ENCODE results near the gene HOXC13. TPM values are rescaled to one million over a fixed set of nuclear protein-coding genes. Genes with fewer than 3 reads are reported as not detected.

Gene HOXC13
- total RNA-seq, 3 donors from 2014 or later: not detected

GRCh38 chr12:53947743-53948142 lies 9.1 kb downstream of the HOXC13 start:
- DNase-seq (no peak), ATAC-seq (no peak)
- no peaks in the 10 kb centered on the region for H3K9me3 Mint-ChIP-seq
- H3K27me3 Mint-ChIP-seq (ENCODE audit: low read depth): peaks cover 94% of the 10 kb centered on the region
- H3K36me3 Mint-ChIP-seq (ENCODE audit: insufficient read depth): no peaks in the 10 kb centered on the region
- no peak overlapping the region for H3K4me3 Mint-ChIP-seq
- peaks cover 6% of the 10 kb centered on the region for H3K4me1 Mint-ChIP-seq (ENCODE audit: low read depth)

DNA sequence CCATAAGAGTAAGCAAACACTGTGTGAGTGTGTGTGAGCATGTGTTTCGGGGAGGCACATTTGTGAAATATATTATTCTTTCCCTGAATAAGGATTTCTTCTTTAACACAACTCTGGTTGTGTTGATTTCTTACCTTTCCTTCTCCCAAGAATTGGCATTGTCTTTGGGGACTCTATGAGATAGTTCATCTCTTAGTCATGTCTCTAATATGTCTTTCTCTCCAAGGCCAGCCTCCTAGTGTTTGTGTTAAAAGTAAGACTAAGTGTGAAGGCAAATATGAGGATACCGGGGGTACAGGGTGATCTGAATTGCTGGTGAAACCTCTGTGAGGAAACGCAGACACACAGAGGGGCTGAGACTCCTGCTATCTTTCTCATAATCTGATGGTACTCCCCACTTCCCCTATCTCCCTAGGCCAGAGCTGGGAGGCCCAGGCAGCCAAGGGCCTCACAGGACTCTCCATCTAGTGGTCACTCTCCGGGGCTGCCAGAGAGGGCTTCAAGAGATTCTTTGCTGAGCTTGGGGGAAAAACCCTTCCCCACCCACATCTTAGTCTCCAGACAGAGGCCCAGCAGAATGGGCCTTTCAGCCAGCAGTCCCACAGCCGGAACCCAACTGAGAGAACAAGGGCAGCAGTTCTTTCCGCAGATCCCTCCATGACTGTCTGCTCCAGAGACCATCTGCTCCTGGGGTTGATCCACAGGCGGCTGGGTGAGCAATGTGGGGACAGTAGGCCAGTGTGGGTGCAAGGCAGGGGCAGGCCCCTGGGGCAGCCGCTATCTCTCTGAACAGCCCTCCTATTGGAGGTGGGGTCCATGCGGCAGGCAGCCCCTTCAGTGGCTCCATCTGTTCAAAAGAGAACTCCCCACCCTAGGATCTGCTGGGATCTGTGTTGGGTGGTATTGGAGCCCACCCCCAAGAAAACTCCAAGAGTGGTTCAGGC lies 10.3 kb downstream of the HOXC13 start:
- ATAC-seq (no peak), DNase-seq (no peak)
- H3K4me3 Mint-ChIP-seq: no peak overlapping the region
- peaks cover 94% of the 10 kb centered on the region for H3K27me3 Mint-ChIP-seq (ENCODE audit: low read depth)
- H3K4me1 Mint-ChIP-seq (ENCODE audit: low read depth): peaks cover 11% of the 10 kb centered on the region
- no peaks in the 10 kb centered on the region for H3K9me3 Mint-ChIP-seq
- H3K36me3 Mint-ChIP-seq (ENCODE audit: insufficient read depth): no peaks in the 10 kb centered on the region

DNA sequence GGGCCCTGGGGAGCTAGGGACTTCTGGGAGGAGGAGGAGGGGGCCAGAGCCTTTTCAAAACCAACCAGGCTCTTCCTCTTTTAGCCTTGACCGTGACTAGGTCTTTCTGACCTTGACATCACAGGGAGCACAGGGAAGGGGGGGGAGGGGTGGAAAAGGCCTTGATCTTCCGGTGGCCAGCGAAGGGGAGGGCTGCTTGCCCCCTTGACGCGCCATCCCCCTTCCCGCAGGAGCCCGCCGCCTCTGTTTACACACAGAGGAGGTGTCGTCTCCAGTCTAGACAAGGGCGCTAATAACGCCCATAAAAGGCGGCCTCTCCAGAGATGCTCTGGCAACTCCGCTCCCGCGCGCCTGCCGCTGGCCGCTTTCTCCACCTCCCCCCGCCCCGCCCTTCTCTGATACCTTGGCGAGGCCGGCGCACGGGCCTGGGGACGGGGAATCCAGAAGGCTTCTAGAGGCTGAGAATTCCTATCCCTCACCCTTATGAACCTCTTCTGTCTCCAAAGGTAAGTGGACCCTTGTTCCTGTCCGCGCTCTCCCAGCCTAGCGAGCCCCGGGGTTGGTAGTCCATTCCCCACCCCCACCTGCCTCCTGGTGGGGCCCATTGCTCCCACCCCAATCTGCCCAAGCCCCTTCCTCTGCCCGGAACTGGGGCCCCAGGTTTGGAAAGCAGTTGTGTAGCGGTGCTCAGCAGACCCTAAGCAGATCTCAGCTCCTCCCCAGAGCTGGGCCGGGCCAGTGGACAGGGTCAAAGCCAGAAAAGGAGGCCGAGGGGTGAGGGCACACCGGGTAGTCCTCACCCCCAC lies 11.2 kb downstream of the HOXC13 start:
- Mint-ChIP-seq H3K4me3 (no peak overlapping the region), H3K27me3 (ENCODE audit: low read depth) (peaks cover 94% of the 10 kb centered on the region), H3K36me3 (ENCODE audit: insufficient read depth) (no peaks in the 10 kb centered on the region), H3K4me1 (ENCODE audit: low read depth) (peaks cover 11% of the 10 kb centered on the region), H3K9me3 (no peaks in the 10 kb centered on the region)
- ATAC-seq (no peak), DNase-seq (no peak)

DNA sequence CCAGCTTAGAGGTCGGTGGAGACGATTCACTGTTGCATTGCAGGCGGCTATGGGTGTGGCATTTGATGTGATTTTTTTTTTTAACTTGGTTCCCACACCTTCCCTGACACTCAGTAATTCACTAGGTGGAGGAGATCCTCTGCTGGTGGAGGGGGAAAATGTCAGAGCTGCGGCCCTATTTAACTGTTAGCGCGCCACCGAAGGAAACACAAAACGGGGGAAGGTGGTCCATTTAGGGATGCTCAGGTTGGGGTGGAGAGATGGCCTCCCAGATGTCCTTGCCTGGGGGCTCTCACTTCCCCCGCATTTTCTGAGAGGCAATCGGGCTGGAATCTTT lies 11.8 kb downstream of the HOXC13 start:
- H3K27me3 Mint-ChIP-seq (ENCODE audit: low read depth): peaks cover 91% of the 10 kb centered on the region
- no peak for DNase-seq
- H3K4me3 Mint-ChIP-seq: no peak overlapping the region
- no peaks in the 10 kb centered on the region for H3K9me3 Mint-ChIP-seq
- ATAC-seq: no peak
- peaks cover 11% of the 10 kb centered on the region for H3K4me1 Mint-ChIP-seq (ENCODE audit: low read depth)
- no peaks in the 10 kb centered on the region for H3K36me3 Mint-ChIP-seq (ENCODE audit: insufficient read depth)

DNA sequence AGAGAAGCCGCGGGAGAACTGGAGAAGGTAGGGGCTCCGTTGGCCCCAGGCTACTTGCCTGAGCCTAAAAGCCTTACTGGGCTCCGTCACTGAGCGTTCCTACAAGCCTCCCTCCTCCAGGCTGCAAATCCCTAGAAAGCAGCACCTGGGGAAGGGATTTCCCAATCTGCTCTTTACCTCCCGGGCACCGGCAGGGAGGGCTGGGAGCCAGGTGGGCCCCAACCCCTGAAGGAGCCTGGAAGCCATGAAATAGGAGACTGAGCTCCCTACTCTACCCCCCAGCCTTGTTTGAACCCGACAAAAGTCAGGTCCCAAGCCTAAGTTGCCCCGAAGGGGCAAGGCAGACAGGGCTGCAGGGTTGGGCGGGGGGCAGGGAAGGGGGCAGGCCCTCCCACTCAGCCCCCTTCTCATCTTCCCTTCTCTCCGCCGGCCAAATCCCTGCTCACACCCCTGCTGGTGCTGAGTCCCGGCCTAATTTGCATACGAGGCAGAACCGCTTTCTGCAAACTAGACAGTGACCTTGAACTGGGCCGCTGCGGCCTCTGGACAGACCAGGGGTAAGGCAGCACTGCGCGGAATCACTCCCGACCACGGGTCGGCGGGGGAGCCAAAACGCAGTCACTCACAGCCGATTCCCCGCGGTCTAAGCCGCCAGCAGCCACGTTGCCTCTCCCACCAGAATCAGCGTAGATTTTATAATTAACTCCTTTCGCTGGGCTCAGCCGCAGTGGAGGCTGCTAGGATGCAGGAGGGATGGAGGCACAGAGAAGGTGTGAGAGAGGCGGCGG lies 12.4 kb downstream of the HOXC13 start:
- DNase-seq (no peak), ATAC-seq (no peak)
- H3K4me1 Mint-ChIP-seq (ENCODE audit: low read depth): peaks cover 14% of the 10 kb centered on the region
- H3K4me3 Mint-ChIP-seq: no peak overlapping the region
- peaks cover 91% of the 10 kb centered on the region for H3K27me3 Mint-ChIP-seq (ENCODE audit: low read depth)
- no peaks in the 10 kb centered on the region for H3K36me3 Mint-ChIP-seq (ENCODE audit: insufficient read depth)
- no peaks in the 10 kb centered on the region for H3K9me3 Mint-ChIP-seq

DNA sequence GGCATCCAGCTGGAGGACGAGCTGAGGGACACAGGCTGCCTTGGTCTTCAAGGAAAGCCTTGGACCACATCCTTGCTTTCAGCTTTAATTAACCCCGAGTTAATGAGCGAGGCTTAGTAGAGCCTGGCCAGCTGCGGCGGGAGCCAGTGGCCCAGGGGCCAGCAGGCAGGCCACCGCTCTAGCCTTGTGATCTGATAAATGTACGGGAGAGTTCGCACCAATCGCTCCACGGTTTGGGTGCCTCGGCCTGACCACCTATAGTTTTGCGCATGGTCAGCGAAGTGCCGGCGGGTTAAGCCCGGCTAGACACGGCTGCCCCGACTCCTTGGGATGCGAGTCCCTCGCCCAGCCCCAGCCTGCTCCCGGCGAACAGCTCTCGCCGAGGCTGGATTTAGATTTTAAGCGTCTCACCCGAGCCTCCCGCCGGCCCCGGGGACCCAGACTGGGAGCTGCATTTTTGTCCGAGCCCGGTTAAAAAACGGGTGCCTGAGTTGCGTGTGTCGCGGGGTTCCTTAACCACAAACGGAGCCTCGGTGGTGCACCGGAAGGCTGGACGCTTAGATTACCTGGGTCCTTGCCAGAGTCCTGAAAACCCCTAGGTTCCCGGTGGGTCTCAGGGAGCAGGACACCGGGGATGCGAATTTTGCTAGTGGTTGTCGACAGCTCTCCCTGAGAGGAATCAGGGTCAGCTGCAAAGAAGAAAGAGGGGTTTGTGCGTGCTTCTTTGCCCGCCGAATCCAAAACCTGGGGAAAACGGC lies 13.1 kb downstream of the HOXC13 start:
- ATAC-seq (no peak), DNase-seq (no peak)
- Mint-ChIP-seq H3K4me1 (ENCODE audit: low read depth) (peaks cover 19% of the 10 kb centered on the region), H3K27me3 (ENCODE audit: low read depth) (peaks cover 91% of the 10 kb centered on the region), H3K4me3 (no peak overlapping the region), H3K9me3 (no peaks in the 10 kb centered on the region), H3K36me3 (ENCODE audit: insufficient read depth) (no peaks in the 10 kb centered on the region)

DNA sequence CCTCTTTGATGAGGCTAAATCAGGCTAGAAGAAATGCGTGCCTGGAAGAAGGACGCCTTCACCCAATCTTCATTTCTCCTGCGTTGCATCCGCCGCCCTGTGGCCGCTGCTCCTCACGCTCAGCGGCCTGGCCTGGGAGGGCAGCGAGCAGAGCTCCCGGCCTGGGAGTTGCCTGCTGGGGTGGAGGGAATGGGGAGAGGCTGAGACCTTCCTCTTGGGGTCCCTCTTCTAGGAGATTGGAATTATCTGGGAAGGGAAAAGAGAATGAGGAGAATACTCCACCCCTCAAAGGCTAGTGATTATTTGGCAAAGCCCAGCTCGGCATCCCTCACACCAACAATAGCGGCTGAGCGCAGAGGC lies 13.7 kb downstream of the HOXC13 start:
- DNase-seq (no peak), ATAC-seq (no peak)
- no peaks in the 10 kb centered on the region for H3K9me3 Mint-ChIP-seq
- H3K4me1 Mint-ChIP-seq (ENCODE audit: low read depth): peaks cover 21% of the 10 kb centered on the region
- no peak overlapping the region for H3K4me3 Mint-ChIP-seq
- no peaks in the 10 kb centered on the region for H3K36me3 Mint-ChIP-seq (ENCODE audit: insufficient read depth)
- H3K27me3 Mint-ChIP-seq (ENCODE audit: low read depth): peaks cover 94% of the 10 kb centered on the region

DNA sequence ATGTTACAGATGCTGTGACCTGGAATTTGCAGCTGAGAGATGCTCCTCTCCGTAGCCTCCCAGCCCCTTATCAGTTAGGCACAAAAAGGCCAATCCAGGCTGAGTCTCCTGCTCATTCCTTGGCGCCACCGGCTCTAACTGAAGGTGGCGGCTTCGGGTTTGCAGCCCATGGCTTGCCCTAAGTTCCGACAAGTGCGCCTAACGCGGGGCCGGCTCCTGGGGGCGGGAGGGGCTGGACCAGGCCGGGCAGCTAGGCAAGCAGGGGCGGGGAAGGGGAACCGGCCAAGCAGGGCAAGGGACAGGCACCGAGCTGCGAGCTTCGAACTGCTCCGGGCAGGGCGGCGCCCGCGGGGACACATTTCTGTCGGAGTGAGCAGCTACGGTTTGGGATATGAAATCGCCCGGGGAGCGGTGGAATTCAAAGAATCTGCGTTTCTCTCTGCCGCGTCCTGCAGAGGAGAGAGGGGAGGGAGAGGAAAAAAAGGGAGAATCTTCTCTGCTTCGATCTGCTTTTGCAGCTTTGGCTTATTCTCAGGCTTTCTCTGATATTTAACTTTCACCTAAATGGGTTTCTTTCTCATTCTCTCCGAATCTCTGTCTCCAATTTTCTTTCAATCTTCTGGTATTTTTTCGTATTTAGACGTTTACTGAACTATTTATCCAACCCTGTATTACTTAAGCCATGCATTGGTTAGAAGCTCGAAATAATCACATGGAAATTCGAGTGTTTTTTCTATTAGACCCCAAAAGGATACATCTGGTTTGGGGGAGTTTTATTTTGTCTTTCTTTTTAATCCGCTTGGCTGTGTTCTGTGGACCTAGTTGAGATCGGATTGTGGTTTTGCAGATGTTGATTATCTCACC lies 14.5 kb downstream of the HOXC13 start:
- Mint-ChIP-seq H3K4me1 (ENCODE audit: low read depth) (peaks cover 21% of the 10 kb centered on the region), H3K4me3 (no peak overlapping the region), H3K9me3 (no peaks in the 10 kb centered on the region), H3K36me3 (ENCODE audit: insufficient read depth) (no peaks in the 10 kb centered on the region), H3K27me3 (ENCODE audit: low read depth) (peaks cover 94% of the 10 kb centered on the region)
- ATAC-seq: no peak
- no peak for DNase-seq

GRCh38 chr12:53953831-53954693 lies 15.4 kb downstream of the HOXC13 start:
- ATAC-seq (no peak), DNase-seq (no peak)
- peaks cover 21% of the 10 kb centered on the region for H3K4me1 Mint-ChIP-seq (ENCODE audit: low read depth)
- no peaks in the 10 kb centered on the region for H3K9me3 Mint-ChIP-seq
- H3K36me3 Mint-ChIP-seq (ENCODE audit: insufficient read depth): no peaks in the 10 kb centered on the region
- H3K4me3 Mint-ChIP-seq: no peak overlapping the region
- peaks cover 92% of the 10 kb centered on the region for H3K27me3 Mint-ChIP-seq (ENCODE audit: low read depth)

DNA sequence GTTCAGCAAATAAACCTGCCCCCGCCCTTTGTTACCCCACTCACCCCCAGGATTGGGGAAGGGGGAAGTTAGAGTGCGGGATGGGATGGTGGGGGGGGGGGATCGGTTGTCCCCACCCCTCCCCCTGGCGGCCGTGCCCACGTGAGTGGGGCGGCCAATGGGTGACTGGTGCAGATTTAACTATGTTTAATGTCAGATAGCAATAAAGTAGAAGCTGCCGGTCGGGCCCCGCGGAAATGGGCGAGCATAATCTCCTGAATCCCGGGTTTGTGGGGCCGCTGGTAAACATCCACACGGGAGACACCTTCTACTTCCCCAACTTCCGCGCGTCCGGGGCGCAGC lies 16.0 kb downstream of the HOXC13 start, which contains the start of gene HOXC12:
Gene HOXC12 (plus strand): TSS at position 210 of the 342 bp plus-strand sequence. CDS start 27 bp downstream, at position 237.
- no peak within 1 kb of the TSS for H3K4me3 Mint-ChIP-seq
- H3K4me1 Mint-ChIP-seq (ENCODE audit: low read depth): peaks cover 21% of the 10 kb centered on the region
- no peaks in the 10 kb centered on the region for H3K9me3 Mint-ChIP-seq
- peaks cover 92% of the 10 kb centered on the region for H3K27me3 Mint-ChIP-seq (ENCODE audit: low read depth)
- no peak for DNase-seq
- no peak for ATAC-seq
- no peaks in the 10 kb centered on the region for H3K36me3 Mint-ChIP-seq (ENCODE audit: insufficient read depth)

- no peak overlapping the region for H3K4me3 Mint-ChIP-seq
- DNase-seq (no peak), ATAC-seq (no peak)
- no peaks in the 10 kb centered on the region for H3K9me3 Mint-ChIP-seq
- peaks cover 92% of the 10 kb centered on the region for H3K27me3 Mint-ChIP-seq (ENCODE audit: low read depth)
- H3K4me1 Mint-ChIP-seq (ENCODE audit: low read depth): peaks cover 22% of the 10 kb centered on the region
- H3K36me3 Mint-ChIP-seq (ENCODE audit: insufficient read depth): no peaks in the 10 kb centered on the region
Measured at GRCh38 chr12:53955036-53955775, 16.6 kb downstream of the HOXC13 start.

DNA sequence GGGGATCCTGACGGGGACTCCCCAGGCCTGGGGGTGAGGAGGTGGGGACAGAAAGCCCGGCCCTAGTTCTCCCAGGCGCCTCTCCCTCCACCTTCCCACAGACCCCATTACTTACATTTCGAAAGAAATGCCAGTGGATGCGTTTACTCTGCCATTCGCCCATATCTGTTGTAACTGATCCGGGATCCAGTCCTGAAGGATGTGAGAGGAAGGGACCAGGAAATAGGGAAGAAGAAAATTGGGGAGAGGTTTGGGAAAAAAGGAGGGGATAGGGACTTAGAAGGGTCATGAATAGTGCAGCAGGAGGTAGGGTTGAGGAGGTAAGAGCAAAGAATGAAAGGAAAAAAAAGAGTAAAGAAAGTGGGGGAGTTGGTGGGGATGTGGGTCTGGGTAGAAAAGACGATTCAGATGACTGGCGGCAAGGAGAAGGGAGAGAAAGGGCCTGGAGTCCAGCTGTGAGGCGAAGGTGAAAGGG lies 17.2 kb downstream of the HOXC13 start:
- Mint-ChIP-seq H3K4me3 (no peak overlapping the region), H3K9me3 (no peaks in the 10 kb centered on the region), H3K27me3 (ENCODE audit: low read depth) (peaks cover 91% of the 10 kb centered on the region), H3K36me3 (ENCODE audit: insufficient read depth) (no peaks in the 10 kb centered on the region), H3K4me1 (ENCODE audit: low read depth) (peaks cover 26% of the 10 kb centered on the region)
- no peak for DNase-seq
- ATAC-seq: no peak
